ENCODE data around the gene DRD3.

DRD3 gene

GRCh38 chr3:114133947-114134346, 44.9 kb downstream of the DRD3 start:
- H3K4me3 ChIP-seq (ENCODE audit: low read depth, low read length), result no peak overlapping the region
- in situ Hi-C loops (cut with HindIII; ENCODE audit: low sequenced_read_pairs), result no loop called here
- no peak for DNase-seq (ENCODE audit: low read depth)
- TF ChIP-seq CTCF (IDR thresholded peaks at IDR 0.05; ENCODE audit: low read depth, low read length, missing control alignments), result no peak

GRCh38 chr3:114132500-114132899, 46.4 kb downstream of the DRD3 start:
- no peak overlapping the region for H3K4me3 ChIP-seq (ENCODE audit: low read depth, low read length)
- in situ Hi-C loops (cut with HindIII; ENCODE audit: low sequenced_read_pairs), result no loop called here
- DNase-seq (ENCODE audit: low read depth), result no peak
- TF ChIP-seq CTCF (IDR thresholded peaks at IDR 0.05; ENCODE audit: low read depth, low read length, missing control alignments), result no peak

GRCh38 chr3:114128826-114129225, 50.0 kb downstream of the DRD3 start:
- no peak for DNase-seq (ENCODE audit: low read depth)
- no peak overlapping the region for H3K4me3 ChIP-seq (ENCODE audit: low read depth, low read length)
- TF ChIP-seq CTCF (IDR thresholded peaks at IDR 0.05; ENCODE audit: low read depth, low read length, missing control alignments), result no peak
- in situ Hi-C loops (cut with HindIII; ENCODE audit: low sequenced_read_pairs), result no loop called here

GRCh38 chr3:114128231-114128630, 50.6 kb downstream of the DRD3 start:
- H3K4me3 ChIP-seq (ENCODE audit: low read depth, low read length), result no peak overlapping the region
- no peak for DNase-seq (ENCODE audit: low read depth)
- in situ Hi-C loops (cut with HindIII; ENCODE audit: low sequenced_read_pairs), result no loop called here
- TF ChIP-seq CTCF (IDR thresholded peaks at IDR 0.05; ENCODE audit: low read depth, low read length, missing control alignments), result no peak

GRCh38 chr3:114127517-114127916, 51.3 kb downstream of the DRD3 start:
- DNase-seq (ENCODE audit: low read depth), result no peak
- H3K4me3 ChIP-seq (ENCODE audit: low read depth, low read length), result no peak overlapping the region
- no peak for TF ChIP-seq CTCF (IDR thresholded peaks at IDR 0.05; ENCODE audit: low read depth, low read length, missing control alignments)
- in situ Hi-C loops (cut with HindIII; ENCODE audit: low sequenced_read_pairs), result no loop called here

- TF ChIP-seq CTCF (IDR thresholded peaks at IDR 0.05; ENCODE audit: low read depth, low read length, missing control alignments), result no peak
- DNase-seq (ENCODE audit: low read depth), result no peak
- in situ Hi-C loops (cut with HindIII; ENCODE audit: low sequenced_read_pairs), result no loop called here
- no peak overlapping the region for H3K4me3 ChIP-seq (ENCODE audit: low read depth, low read length)
Measured at GRCh38 chr3:114126461-114126860, 52.4 kb downstream of the DRD3 start.

Data from astrocyte of the cerebellum (primary cell).